A549 (cell line): ENCODE results near the gene ADIRF.
"Not testable (repeated sequence)": the region's sequence is repeated elsewhere in the genome, so short reads cannot be mapped to it uniquely, and the experiment has no call there.

Source experiments
- CEBPB ChIP-seq, 2 experiments: fragments of >200 bp in 1 of 2; sonication (Bioruptor Twin) in 1 of 2; formaldehyde crosslinking in 1 of 2; IDR thresholded peaks; 2 replicates each; pipeline ENCODE4 v1.6.1; 2012 to 2016
- CTCF ChIP-seq: fragments of >200 bp; sonication (Bioruptor Twin); formaldehyde crosslinking; IDR thresholded peaks from 3 replicates; pipeline ENCODE4 v1.5.1; 2016
- EP300 ChIP-seq, 2 experiments: fragments of >200 bp; sonication (Bioruptor Twin); formaldehyde crosslinking; IDR thresholded peaks; 2 replicates in 1 of 2; 3 replicates in 1 of 2; pipeline ENCODE4 v1.6.1; 2016 to 2017
- POLR2A ChIP-seq: IDR thresholded peaks from 2 replicates; pipeline ENCODE4 v1.6.1; 2012; ENCODE audit warnings: mild to moderate bottlenecking, low read length
- POLR2AphosphoS2 ChIP-seq: conservative IDR thresholded peaks from 2 replicates; pipeline ENCODE4 v1.6.1; 2012; ENCODE audit warnings: low read length, improper control_type of control experiment, inconsistent platforms

GRCh38 chr10:86984498-86984897 lies 16.2 kb downstream of the ADIRF start:
- TF ChIP-seq CTCF; EP300 (IDR thresholded peaks at IDR 0.05); POLR2A; POLR2AphosphoS2; CEBPB (IDR thresholded peaks at IDR 0.05): not testable (repeated sequence)
